Measurements from ENCODE around the gene CSF1. TPM values are rescaled to one million over a fixed set of nuclear protein-coding genes. Genes with fewer than 3 reads are reported as not detected.

The CSF1 gene
- total and polyA plus RNA-seq, 2 donors (not counting 3 experiments of a cell fraction or from before 2014, with no cell fraction given) = 24.5 to 28.9 TPM

- Histone ChIP-seq H3K4me1 (ENCODE audit: control insufficient read depth, extremely low read depth, insufficient read depth, low read length) (peaks cover 11% of the 10 kb centered on the region), H3K27ac (ENCODE audit: insufficient read depth, low read depth, low read length) (no peak overlapping the region), H4K20me1 (replicated peaks; ENCODE audit: control insufficient read depth, extremely low read depth, insufficient read depth, low read length) (no peaks in the 10 kb centered on the region), H3K36me3 (ENCODE audit: control insufficient read depth in 2 of 2, extremely low read depth in 1 of 2, insufficient read depth in 2 of 2, low read length in 2 of 2) (peaks cover 0 to 24% of the 10 kb centered on the region in 2 experiments), H3K4me3 (replicated peaks in 1 of 3; ENCODE audit: insufficient read depth in 1 of 3, low read depth in 1 of 3, low read length in 3 of 3) (no peak overlapping the region), H3K9me1 (replicated peaks; ENCODE audit: control insufficient read depth, extremely low read depth, insufficient read depth, low read length) (no peaks in the 10 kb centered on the region), H3K9me3 (replicated peaks; ENCODE audit: control insufficient read depth, insufficient read depth, low read length) (no peaks in the 10 kb centered on the region), H3K9ac (replicated peaks; ENCODE audit: extremely low read depth, insufficient read depth, low read length) (no peak overlapping the region), H2AFZ (ENCODE audit: low read depth, low read length) (no peak overlapping the region), H3K4me2 (ENCODE audit: insufficient read depth, low read length) (no peak overlapping the region), H3K27me3 (ENCODE audit: control insufficient read depth in 2 of 2, insufficient read depth in 2 of 2, low read length in 2 of 2) (no peaks in the 10 kb centered on the region), H3K79me2 (ENCODE audit: control insufficient read depth, insufficient read depth, low read length) (no peaks in the 10 kb centered on the region)
- CTCF ChIA-PET = interaction anchor here (0.8 to 3.6 kb wide), 5 partner anchors 54 to 300 kb away, joined by 3 to 21 read pairs (median 4); partner anchors contain the start of gene AHCYL1
- intact Hi-C loops (cut with micrococcal nuclease) (loop anchor here (5.0 kb wide), 2 partner anchors 47 to 138 kb away; no protein-coding TSS in a partner anchor), dilution Hi-C loops (cut with MboI; ENCODE audit: extremely low pct_ligation_motif_present, low sequenced_read_pairs) (no loop called here)
- FAIRE-seq (no peak), DNase-seq (ENCODE audit: low read depth, low spot score) (no peak)
- BruUV-seq (replicated peaks) = TSS peak; percentile 40
- TF ChIP-seq GATA2 (IDR thresholded peaks at IDR 0.05; ENCODE audit: insufficient read depth, insufficient read length, low read depth, low read length) (no peak), POLR2A (IDR thresholded peaks at IDR 0.05; ENCODE audit: low read depth, low read length) (no peak), JUN (IDR thresholded peaks at IDR 0.05; ENCODE audit: borderline replicate concordance, insufficient read depth, insufficient read length, low read depth) (no peak), EZH2 (IDR thresholded peaks at IDR 0.05; ENCODE audit: borderline replicate concordance, low read depth, low read length, severe bottlenecking) (no peak), POLR2AphosphoS5 (IDR thresholded peaks at IDR 0.05; ENCODE audit: insufficient read depth, low read depth, low read length) (no peak), MYC (IDR thresholded peaks at IDR 0.05; ENCODE audit: low read depth, low read length) (no peak), FOS (IDR thresholded peaks at IDR 0.05; ENCODE audit: borderline replicate concordance, insufficient read depth, low read length) (no peak), MAX (IDR thresholded peaks at IDR 0.05; ENCODE audit: insufficient read depth, insufficient read length) (no peak)
- TF ChIP-seq, protein P1, sequence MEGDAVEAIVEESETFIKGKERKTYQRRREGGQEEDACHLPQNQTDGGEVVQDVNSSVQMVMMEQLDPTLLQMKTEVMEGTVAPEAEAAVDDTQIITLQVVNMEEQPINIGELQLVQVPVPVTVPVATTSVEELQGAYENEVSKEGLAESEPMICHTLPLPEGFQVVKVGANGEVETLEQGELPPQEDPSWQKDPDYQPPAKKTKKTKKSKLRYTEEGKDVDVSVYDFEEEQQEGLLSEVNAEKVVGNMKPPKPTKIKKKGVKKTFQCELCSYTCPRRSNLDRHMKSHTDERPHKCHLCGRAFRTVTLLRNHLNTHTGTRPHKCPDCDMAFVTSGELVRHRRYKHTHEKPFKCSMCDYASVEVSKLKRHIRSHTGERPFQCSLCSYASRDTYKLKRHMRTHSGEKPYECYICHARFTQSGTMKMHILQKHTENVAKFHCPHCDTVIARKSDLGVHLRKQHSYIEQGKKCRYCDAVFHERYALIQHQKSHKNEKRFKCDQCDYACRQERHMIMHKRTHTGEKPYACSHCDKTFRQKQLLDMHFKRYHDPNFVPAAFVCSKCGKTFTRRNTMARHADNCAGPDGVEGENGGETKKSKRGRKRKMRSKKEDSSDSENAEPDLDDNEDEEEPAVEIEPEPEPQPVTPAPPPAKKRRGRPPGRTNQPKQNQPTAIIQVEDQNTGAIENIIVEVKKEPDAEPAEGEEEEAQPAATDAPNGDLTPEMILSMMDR (IDR thresholded peaks at IDR 0.05; ENCODE audit: extremely low read depth in 1 of 2, insufficient read depth in 1 of 2, low read depth in 1 of 2, low read length in 2 of 2) = no peak
- POLR2A ChIA-PET = no interaction called here
Observed at GRCh38 chr1:109930252-109930993, 19.8 kb downstream of the CSF1 start.
